SU-DHL-6 (cell line): Measurements from ENCODE around the gene NT5C1A.

Experiments used
- H2AFZ ChIP-seq: fragments of 200-600 bp; sonication (generic); 2 replicates; pipeline ENCODE4 v1.6.1; 2014; ENCODE audit warnings: low read depth, mild to moderate bottlenecking, moderate library complexity, mixed read lengths, antibody characterized with exemption, low read length; ENCODE audit not compliant: severe bottlenecking
- H3F3A ChIP-seq: fragments of 200-600 bp; shearing (Covaris generic); 2 replicates; pipeline ENCODE4 v1.6.0; 2016; ENCODE audit warnings: antibody characterized with exemption, mild to moderate bottlenecking; ENCODE audit not compliant: insufficient read depth
- H3K27ac ChIP-seq: fragments of 200-600 bp; sonication (generic); 2 replicates; pipeline ENCODE4 v1.5.1; 2016; ENCODE audit warnings: low read depth, mild to moderate bottlenecking, low read length, moderate library complexity, mixed read lengths
- H3K27me3 ChIP-seq: fragments of 200-600 bp; sonication (generic), shearing (Covaris generic); 2 replicates; pipeline ENCODE4 v1.6.0; 2014; ENCODE audit warnings: mild to moderate bottlenecking, low read length
- H3K36me3 ChIP-seq: fragments of 200-600 bp; sonication (generic); 2 replicates; pipeline ENCODE4 v1.6.1; 2014; ENCODE audit warnings: mild to moderate bottlenecking, low read length, mixed read lengths
- H3K4me2 ChIP-seq: fragments of 300-600, 200-600 bp; shearing (Covaris generic), sonication (generic); 2 replicates; pipeline ENCODE4 v1.6.0; 2014; ENCODE audit warnings: low read length, low read depth, mild to moderate bottlenecking; ENCODE audit not compliant: poor library complexity, severe bottlenecking
- H3K4me3 ChIP-seq: fragments of 200-600 bp; sonication (generic); 2 replicates; pipeline ENCODE4 v1.5.1; 2014; ENCODE audit warnings: antibody characterized with exemption, low read length, mild to moderate bottlenecking, mixed read lengths; ENCODE audit not compliant: insufficient read depth, poor library complexity, severe bottlenecking
- H3K79me2 ChIP-seq: fragments of 200-600 bp; sonication (generic); 2 replicates; pipeline ENCODE4 v1.6.1; 2014; ENCODE audit warnings: mild to moderate bottlenecking, low read length, moderate library complexity; ENCODE audit not compliant: insufficient read depth
- H3K9ac ChIP-seq: fragments of 200-600 bp; sonication (generic); 2 replicates; pipeline ENCODE4 v1.7.0; 2014; ENCODE audit warnings: mild to moderate bottlenecking, low read length
- H3K9me2 ChIP-seq: fragments of 200-600 bp; sonication (generic); replicated peaks from 2 replicates; pipeline ENCODE4 v1.6.1; 2014; ENCODE audit warnings: low read length; ENCODE audit not compliant: insufficient read depth
- H3K9me3 ChIP-seq: fragments of 200-600 bp; sonication (generic); 2 replicates; pipeline ENCODE4 v1.6.1; 2014; ENCODE audit warnings: low read length, mixed read lengths; ENCODE audit not compliant: insufficient read depth
- H4K20me1 ChIP-seq: fragments of 200-600 bp; sonication (generic); 2 replicates; pipeline ENCODE4 v1.6.1; 2014; ENCODE audit warnings: low read depth, mild to moderate bottlenecking, antibody characterized with exemption, low read length, moderate library complexity, mixed read lengths
- CTCF ChIP-seq: fragments of 200-600 bp; sonication (generic); IDR thresholded peaks from one replicate; pipeline ENCODE4 v1.5.1; 2017; ENCODE audit warnings: antibody characterized with exemption, mild to moderate bottlenecking, low read length, moderate library complexity; ENCODE audit not compliant: insufficient read depth, poor library complexity, severe bottlenecking
- EZH2phosphoT487 ChIP-seq: fragments of 200-600 bp; sonication (generic), shearing (Covaris generic); conservative IDR thresholded peaks from 2 replicates; pipeline ENCODE4 v1.6.1; 2018; ENCODE audit warnings: mild to moderate bottlenecking, antibody characterized with exemption, low read length, moderate library complexity, mixed read lengths

NT5C1A gene

GRCh38 chr1:39683591-39684312 lies 11.8 kb upstream of the NT5C1A start:
- Histone ChIP-seq H3K4me3 (no peak overlapping the region), H3K9ac (no peak overlapping the region), H3K27me3 (no peaks in the 10 kb centered on the region), H3K27ac (no peak overlapping the region), H3K9me3 (no peaks in the 10 kb centered on the region), H4K20me1 (no peaks in the 10 kb centered on the region), H3K9me2 (no peaks in the 10 kb centered on the region), H3K79me2 (no peaks in the 10 kb centered on the region), H2AFZ (no peak overlapping the region), H3F3A (no peaks in the 10 kb centered on the region), H3K4me2 (no peak overlapping the region), H3K36me3 (no peaks in the 10 kb centered on the region)
- TF ChIP-seq CTCF (no peak), EZH2phosphoT487 (no peak)

GRCh38 chr1:39681999-39682398 lies 10.1 kb upstream of the NT5C1A start:
- Histone ChIP-seq H4K20me1 (no peaks in the 10 kb centered on the region), H2AFZ (no peak overlapping the region), H3K36me3 (no peaks in the 10 kb centered on the region), H3K4me2 (no peak overlapping the region), H3K9me3 (no peaks in the 10 kb centered on the region), H3K27ac (no peak overlapping the region), H3K9me2 (no peaks in the 10 kb centered on the region), H3K79me2 (no peaks in the 10 kb centered on the region), H3K27me3 (no peaks in the 10 kb centered on the region), H3K4me3 (no peak overlapping the region), H3K9ac (no peak overlapping the region), H3F3A (no peaks in the 10 kb centered on the region)
- TF ChIP-seq EZH2phosphoT487 (no peak), CTCF (no peak)

GRCh38 chr1:39681294-39681693 lies 9.4 kb upstream of the NT5C1A start:
- Histone ChIP-seq H3K4me2 (no peak overlapping the region), H3K9me2 (no peaks in the 10 kb centered on the region), H3K27me3 (no peaks in the 10 kb centered on the region), H3K4me3 (no peak overlapping the region), H4K20me1 (no peaks in the 10 kb centered on the region), H3K79me2 (no peaks in the 10 kb centered on the region), H2AFZ (no peak overlapping the region), H3K36me3 (no peaks in the 10 kb centered on the region), H3K9ac (no peak overlapping the region), H3K9me3 (no peaks in the 10 kb centered on the region), H3K27ac (no peak overlapping the region), H3F3A (no peaks in the 10 kb centered on the region)
- TF ChIP-seq CTCF (no peak), EZH2phosphoT487 (no peak)
